B cell (primary cell): ENCODE data around the gene ESR1. TPM values are rescaled to one million over a fixed set of nuclear protein-coding genes. Genes with fewer than 3 reads are reported as not detected.
"Not testable (repeated sequence)": the region's sequence is repeated elsewhere in the genome, so short reads cannot be mapped to it uniquely, and the experiment has no call there.

Experiments
- ATAC-seq: fragments of 200-7000 bp; cut with Tn5 transposase; one replicate; pipeline ENCODE4 v1.10.0; 2021; ENCODE audit warnings: low read depth, mild to moderate bottlenecking, moderate number of reproducible peaks, moderate library complexity
- CTCF ChIA-PET: fragments of 350-600 bp; sonication (Branson Sonifier 250); formaldehyde crosslinking; loops from one replicate; lab custom pipeline; 2021; ENCODE audit warnings: antibody characterized with exemption, inconsistent platforms; lab: Charles Lee
- POLR2A ChIA-PET: fragments of 350-600 bp; sonication (Branson Sonifier 250); formaldehyde crosslinking; loops from one replicate; lab custom pipeline; 2021; ENCODE audit warnings: antibody characterized with exemption; lab: Charles Lee
- DNase-seq: peaks from one replicate; pipeline ENCODE4 v3.0.0; 2013
- H2AFZ ChIP-seq: 2 replicates; pipeline ENCODE4 v1.6.1; 2012; ENCODE audit warnings: mild to moderate bottlenecking, low read depth, low read length; ENCODE audit not compliant: insufficient read depth, poor library complexity, severe bottlenecking
- H3K27ac ChIP-seq, 2 donors: 1 replicate in 1 of 2; 2 replicates in 1 of 2; pipeline ENCODE4 v1.5.1; 2012 to 2013; ENCODE audit warnings: low read length in 2 of 2, mild to moderate bottlenecking in 2 of 2, moderate library complexity in 1 of 2
- H3K27me3 ChIP-seq, 4 experiments: fragments of 200-600 bp in 1 of 4; sonication (generic) in 1 of 4; replicated peaks in 1 of 4; 1 replicate in 2 of 4; 2 replicates in 2 of 4; pipeline versions ENCODE4 v1.6.1 to v1.7.0; 2013 to 2016; ENCODE audit warnings: low read length in 3 of 4, mild to moderate bottlenecking in 2 of 4, mixed read lengths in 1 of 4, moderate library complexity in 1 of 4; ENCODE audit not compliant: insufficient read depth in 4 of 4, control insufficient read depth in 3 of 4; ENCODE audit errors: control extremely low read depth in 1 of 4
- H3K36me3 ChIP-seq, 2 experiments: replicated peaks in 1 of 2; 1 replicate in 1 of 2; 2 replicates in 1 of 2; pipeline versions ENCODE4 v1.6.1 to v1.7.1; 2013; ENCODE audit warnings: low read length in 1 of 2; ENCODE audit not compliant: insufficient read depth in 2 of 2, control insufficient read depth in 1 of 2; ENCODE audit errors: control extremely low read depth in 1 of 2, extremely low read depth in 1 of 2
- H3K4me1 ChIP-seq, 2 donors: fragments of 200-600 bp in 1 of 2; sonication (generic) in 1 of 2; 1 replicate in 1 of 2; 2 replicates in 1 of 2; pipeline versions ENCODE4 v1.5.1 to v1.6.1; 2013 to 2017; ENCODE audit warnings: low read length in 2 of 2; ENCODE audit not compliant: control insufficient read depth in 2 of 2, insufficient read depth in 2 of 2
- H3K4me2 ChIP-seq: replicated peaks from 2 replicates; pipeline ENCODE3; 2012; ENCODE audit warnings: mild to moderate bottlenecking, low read depth, low read length; ENCODE audit not compliant: poor library complexity, severe bottlenecking
- H3K4me3 ChIP-seq, 5 experiments: fragments of 200-600 bp in 1 of 5; sonication (generic) in 1 of 5; 1 replicate in 3 of 5; 2 replicates in 2 of 5; pipeline versions ENCODE4 v1.5.1 to v1.7.0; 2011 to 2016; ENCODE audit warnings: low read length in 4 of 5, mild to moderate bottlenecking in 4 of 5, low read depth in 2 of 5, control low read depth in 1 of 5, moderate library complexity in 1 of 5; ENCODE audit not compliant: insufficient read depth in 1 of 5; ENCODE audit errors: control extremely low read depth in 1 of 5, extremely low read depth in 1 of 5
- H3K79me2 ChIP-seq: fragments of 200-600 bp; sonication (generic); one replicate; pipeline ENCODE4 v1.6.0; 2016; ENCODE audit warnings: low read length; ENCODE audit not compliant: control insufficient read depth, insufficient read depth
- H3K9ac ChIP-seq: fragments of 200-600 bp; sonication (generic); 2 replicates; pipeline ENCODE4 v1.6.1; 2017; ENCODE audit warnings: mild to moderate bottlenecking, low read length, moderate library complexity
- H3K9me3 ChIP-seq, 3 donors: one replicate each; pipeline versions ENCODE4 v1.6.1 to v1.7.1; 2013; ENCODE audit warnings: low read length in 2 of 3; ENCODE audit not compliant: control insufficient read depth in 2 of 3, insufficient read depth in 1 of 3; ENCODE audit errors: control extremely low read depth in 1 of 3
- H4K20me1 ChIP-seq: 2 replicates; pipeline ENCODE4 v1.6.0; 2012; ENCODE audit warnings: mild to moderate bottlenecking, low read length; ENCODE audit not compliant: insufficient read depth, control insufficient read depth, poor library complexity, severe bottlenecking
- H3K27ac Mint-ChIP-seq: one replicate; pipeline ENCODE4 v1.8.0; 2021; ENCODE audit warnings: mixed read lengths
- H3K27me3 Mint-ChIP-seq: one replicate; pipeline ENCODE4 v1.8.0; 2021; ENCODE audit warnings: mixed read lengths
- H3K4me1 Mint-ChIP-seq: one replicate; pipeline ENCODE4 v1.8.0; 2021; ENCODE audit warnings: mixed read lengths
- H3K4me3 Mint-ChIP-seq: one replicate; pipeline ENCODE4 v1.8.0; 2021; ENCODE audit warnings: mixed read lengths
- H3K9me3 Mint-ChIP-seq: one replicate; pipeline ENCODE4 v1.8.0; 2022; ENCODE audit warnings: mixed read lengths; ENCODE audit not compliant: insufficient read depth
- CTCF ChIP-seq: fragments of 200-600 bp; IDR thresholded peaks from one replicate; pipeline ENCODE4 v1.8.0; 2022; ENCODE audit warnings: antibody characterized with exemption, mild to moderate bottlenecking
- EZH2 ChIP-seq: IDR thresholded peaks from 2 replicates; pipeline ENCODE4 v1.6.1; 2012; ENCODE audit warnings: borderline replicate concordance, low read depth, mild to moderate bottlenecking, moderate library complexity, low read length; ENCODE audit not compliant: insufficient read depth, poor library complexity, severe bottlenecking
- WGBS: methylation state at CpG from one replicate; pipeline ENCODE4 v1.1.5; 2013; ENCODE audit warnings: missing lambda C conversion rate; ENCODE audit not compliant: insufficient coverage; 5-methylcytosine and 5-hydroxymethylcytosine counted together
- intact Hi-C: fragments of 100-400 bp; cut with micrococcal nuclease; formaldehyde crosslinking; loops from one replicate; pipeline ENCODE4 v1.10.0; 2022
- polyA plus RNA-seq: library from polyadenylated mRNA; depleted of rRNA; stranded (reverse); fragments of >200 nt; gene quantifications from 2 replicates; pipeline ENCODE4 v1.2.3, GENCODE V29; 2012
- total RNA-seq, 2 donors: library from RNA; stranded (reverse); fragments of 120-200 nt in 1 of 2; gene quantifications; 1 replicate in 1 of 2; 2 replicates in 1 of 2; pipeline versions ENCODE4 v1.2.3 to v1.2.4, GENCODE V29; 2013 to 2022

ESR1 gene
- total and polyA plus RNA-seq, 2 donors (not counting 1 experiment from before 2014, with no cell fraction given), result 0.46 to 5.9 TPM

DNA sequence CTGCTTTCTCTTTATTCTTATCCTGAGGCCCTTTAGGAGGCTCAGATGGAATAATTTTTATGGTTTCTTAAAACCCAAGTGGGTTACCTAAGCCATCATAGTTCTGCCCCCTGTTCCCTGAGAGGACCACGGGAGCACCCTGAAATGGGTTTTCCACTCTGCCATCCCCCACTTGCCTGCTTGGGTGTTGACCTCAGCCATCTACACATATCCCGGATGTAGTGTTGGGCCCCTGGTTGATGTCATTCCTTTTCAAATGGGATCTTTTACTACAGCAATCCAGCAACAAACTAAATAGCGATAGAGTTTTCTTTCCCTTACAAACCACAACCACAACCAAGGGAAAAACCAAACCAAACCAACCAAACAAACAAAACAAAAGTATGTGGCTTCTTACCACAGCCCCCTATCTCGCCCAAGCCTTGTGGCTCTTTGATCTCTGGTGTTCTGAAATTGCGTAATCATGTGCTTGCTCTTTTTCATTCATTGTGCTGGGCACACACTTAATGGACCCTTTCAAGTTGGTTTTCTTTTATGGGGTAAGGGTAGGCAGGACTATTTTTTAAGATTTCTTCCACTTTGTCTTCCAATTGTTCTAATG lies 154.9 kb downstream of the ESR1 start:
- Histone ChIP-seq H3K4me2 (no peak overlapping the region), H3K9me3 (no peaks in the 10 kb centered on the region), H3K36me3 (no peaks in the 10 kb centered on the region), H3K79me2 (no peaks in the 10 kb centered on the region), H3K27ac (no peak overlapping the region), H3K4me3 (no peak overlapping the region), H4K20me1 (no peaks in the 10 kb centered on the region), H3K4me1 (no peaks in the 10 kb centered on the region), H3K27me3 (no peaks in the 10 kb centered on the region), H3K9ac (no peak overlapping the region), H2AFZ (no peak overlapping the region)
- DNase-seq (no peak), ATAC-seq (no peak)
- Mint-ChIP-seq H3K27me3 (peaks cover 5% of the 10 kb centered on the region), H3K9me3 (peaks cover 4% of the 10 kb centered on the region), H3K27ac (no peak overlapping the region), H3K4me3 (no peak overlapping the region), H3K4me1 (no peaks in the 10 kb centered on the region)
- intact Hi-C loops, result no loop called here
- ChIA-PET CTCF (no interaction called here), POLR2A (no interaction called here)
- no peak for TF ChIP-seq CTCF
- TF ChIP-seq EZH2, result no peak
- WGBS, result 47% methylated on average over 3 of the region's 5 CpGs

DNA sequence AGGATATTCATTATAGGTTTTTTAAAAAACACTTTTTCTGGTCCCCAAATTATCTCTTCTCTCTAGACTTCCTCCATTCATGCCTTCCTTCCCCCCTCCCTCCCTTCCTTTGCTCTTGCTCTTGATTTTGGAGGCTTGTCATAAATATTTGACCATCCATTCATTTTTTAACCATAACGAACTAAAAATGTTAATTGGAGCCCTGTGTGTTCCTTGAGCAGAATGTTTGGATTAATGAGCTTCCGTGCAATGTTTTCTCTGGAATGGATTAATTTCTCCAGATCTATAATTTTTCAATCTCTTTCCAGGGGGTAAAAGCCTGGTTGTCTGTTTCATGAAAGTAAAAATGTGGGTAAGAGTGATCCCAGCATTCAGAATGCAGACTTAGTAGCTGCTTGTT lies 155.5 kb downstream of the ESR1 start:
- no peaks in the 10 kb centered on the region for H3K9me3 ChIP-seq
- no peak overlapping the region for H3K4me3 Mint-ChIP-seq
- ChIA-PET POLR2A (no interaction called here), CTCF (interaction anchor here (0.5 kb wide), 1 partner anchor 62 kb away, joined by 3 read pairs; no protein-coding TSS in a partner anchor)
- H3K4me2 ChIP-seq, result no peak overlapping the region
- no peaks in the 10 kb centered on the region for H3K36me3 ChIP-seq
- no peaks in the 10 kb centered on the region for H3K79me2 ChIP-seq
- H3K27ac Mint-ChIP-seq, result no peak overlapping the region
- no peaks in the 10 kb centered on the region for H3K27me3 ChIP-seq
- no peaks in the 10 kb centered on the region for H3K4me1 ChIP-seq
- H3K27ac ChIP-seq, result no peak overlapping the region
- no peak for TF ChIP-seq CTCF
- TF ChIP-seq EZH2, result no peak
- intact Hi-C loops, result no loop called here
- H2AFZ ChIP-seq, result no peak overlapping the region
- ATAC-seq, result no peak
- H4K20me1 ChIP-seq, result no peaks in the 10 kb centered on the region
- peaks cover 6% of the 10 kb centered on the region for H3K9me3 Mint-ChIP-seq
- no peaks in the 10 kb centered on the region for H3K4me1 Mint-ChIP-seq
- H3K9ac ChIP-seq, result no peak overlapping the region
- no peak overlapping the region for H3K4me3 ChIP-seq
- H3K27me3 Mint-ChIP-seq, result peaks cover 5% of the 10 kb centered on the region
- no peak for DNase-seq
- no CpG with 5 or more reads among the region's 2 CpGs for WGBS

GRCh38 chr6:151964412-151964811 lies 156.9 kb downstream of the ESR1 start:
- H3K27ac ChIP-seq, H3K27me3 ChIP-seq, H3K4me1 ChIP-seq, DNase-seq, H3K27ac Mint-ChIP-seq, H2AFZ ChIP-seq, H3K4me3 ChIP-seq, H3K79me2 ChIP-seq, H3K9ac ChIP-seq, CTCF ChIA-PET, H3K4me1 Mint-ChIP-seq, POLR2A ChIA-PET, H3K27me3 Mint-ChIP-seq, H3K4me3 Mint-ChIP-seq, H3K36me3 ChIP-seq, H3K4me2 ChIP-seq, intact Hi-C loops, H3K9me3 ChIP-seq, ATAC-seq, H3K9me3 Mint-ChIP-seq, H4K20me1 ChIP-seq: not testable (repeated sequence)
- no CpG with 5 or more reads among the region's 4 CpGs for WGBS
